NK-92 (cell line): ENCODE measurements around the gene CCDC74B.
"Not testable (repeated sequence)": the region's sequence is repeated elsewhere in the genome, so short reads cannot be mapped to it uniquely, and the experiment has no call there.

Experiments
- DNase-seq: peaks from one replicate; lab custom pipeline; 2025; ENCODE audit not compliant: unreplicated experiment; lab: John Stamatoyannopoulos, UW

Gene CCDC74B

GRCh38 chr2:130166611-130167010, 21.7 kb upstream of the CCDC74B start:
- DNase-seq: not testable (repeated sequence)

DNA sequence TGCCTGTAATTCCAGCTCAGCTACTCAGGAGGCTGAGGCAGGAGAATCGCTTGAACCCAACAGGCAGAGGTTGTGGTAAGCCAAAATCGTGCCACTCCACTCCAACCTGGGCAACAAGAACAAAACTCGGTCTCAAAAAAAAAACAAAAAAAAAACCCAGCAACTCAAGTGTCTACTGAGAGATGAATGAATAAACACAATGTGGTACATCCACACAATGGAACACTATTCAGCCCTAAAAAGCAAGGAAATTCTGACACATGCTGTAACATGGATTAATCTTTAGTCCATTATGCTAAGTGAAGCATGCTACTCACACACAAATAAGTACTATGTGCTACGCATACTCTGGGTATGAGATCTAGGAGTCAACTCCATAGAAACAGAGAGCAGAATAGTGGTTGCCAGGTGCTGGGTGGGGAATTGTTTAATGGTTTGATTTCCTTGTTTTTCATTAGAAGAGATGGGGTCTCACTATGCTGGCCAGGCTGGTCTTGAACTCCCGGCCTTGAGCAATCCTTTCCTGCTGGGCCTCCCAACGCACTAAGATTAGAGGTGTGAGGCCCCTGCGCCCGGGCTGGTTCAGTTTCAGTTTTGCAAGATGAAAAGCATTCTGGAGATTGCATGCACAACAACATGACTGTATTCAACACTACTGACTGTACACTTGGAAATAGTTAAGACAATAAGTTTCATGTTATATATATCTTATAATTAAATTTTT, 20.5 kb upstream of the CCDC74B start:
- no peak for DNase-seq

GRCh38 chr2:130162968-130163367, 18.1 kb upstream of the CCDC74B start:
- DNase-seq: no peak

DNA sequence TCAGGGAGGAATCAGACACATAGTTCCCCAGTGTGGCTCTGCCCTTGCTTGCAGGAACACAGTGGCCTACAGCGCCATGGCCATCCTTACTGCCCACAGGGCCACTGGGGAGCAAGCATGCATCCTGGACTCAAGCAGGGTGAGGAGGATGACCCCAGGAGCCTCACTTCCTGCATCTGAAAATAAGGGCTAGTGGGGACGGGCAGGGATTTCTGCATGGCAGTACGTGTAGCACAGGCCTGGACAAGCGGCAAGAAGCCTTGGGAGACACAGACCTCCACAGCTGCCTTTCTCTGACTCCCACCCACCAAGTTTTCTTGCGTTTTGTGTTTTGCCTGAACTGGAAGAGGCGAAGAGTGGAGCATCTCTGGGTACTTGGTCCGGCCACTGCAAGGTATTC, 17.6 kb upstream of the CCDC74B start:
- DNase-seq: not testable (repeated sequence)

DNA sequence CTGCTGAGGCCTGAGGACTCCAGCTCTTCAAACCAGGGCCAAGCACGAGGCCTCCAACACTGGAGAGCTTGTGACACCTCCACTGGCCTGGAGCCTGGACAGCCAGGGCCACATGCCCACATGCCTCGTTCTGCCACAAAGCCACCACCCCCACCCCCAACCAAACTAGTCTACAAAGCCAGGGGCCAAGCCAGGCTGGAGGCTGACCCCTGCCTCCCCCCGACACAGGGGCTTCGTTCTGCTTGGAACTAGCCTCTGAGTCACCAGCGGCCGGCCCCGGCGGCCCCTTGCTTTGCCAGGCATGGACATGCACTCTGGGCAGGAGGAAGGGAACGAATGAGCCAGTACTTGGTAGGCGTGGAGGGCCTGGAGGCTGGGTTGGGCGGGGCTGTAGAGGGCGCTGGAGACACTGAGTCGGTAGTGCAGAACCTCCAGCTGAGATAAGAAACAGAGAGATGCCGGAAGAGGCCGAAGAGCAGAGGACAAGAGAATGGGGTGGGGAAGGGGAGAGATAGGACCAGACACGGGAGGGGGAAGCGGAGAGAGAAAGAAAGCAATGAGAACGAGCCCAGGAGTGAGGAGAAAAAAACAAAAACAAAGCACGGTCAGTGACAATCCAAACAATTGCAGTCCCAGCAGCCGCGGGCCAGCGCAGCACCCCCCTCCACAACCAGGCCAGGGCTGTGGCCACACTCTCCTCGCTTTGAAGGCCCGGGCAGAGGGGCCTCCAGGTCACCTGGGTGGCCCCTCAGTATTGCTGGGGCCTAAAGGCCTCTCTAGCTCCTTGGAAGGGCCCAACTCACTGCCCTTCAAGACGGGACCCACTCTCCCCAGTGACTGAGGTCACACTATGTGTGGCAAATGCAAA, 16.2 kb upstream of the CCDC74B start:
- not testable (repeated sequence) for DNase-seq

GRCh38 chr2:130160131-130160530, 15.2 kb upstream of the CCDC74B start:
- no peak for DNase-seq

- not testable (repeated sequence) for DNase-seq
These were observed 14.5 kb upstream of the CCDC74B start for GRCh38 chr2:130159376-130159775.

- no peak for DNase-seq
These were observed 13.7 kb upstream of the CCDC74B start for GRCh38 chr2:130158631-130159030.

- DNase-seq: not testable (repeated sequence)
These were observed 13.1 kb upstream of the CCDC74B start for GRCh38 chr2:130157825-130158514.

- DNase-seq: not testable (repeated sequence)
These were observed 12.4 kb upstream of the CCDC74B start for GRCh38 chr2:130157354-130157753.

DNA sequence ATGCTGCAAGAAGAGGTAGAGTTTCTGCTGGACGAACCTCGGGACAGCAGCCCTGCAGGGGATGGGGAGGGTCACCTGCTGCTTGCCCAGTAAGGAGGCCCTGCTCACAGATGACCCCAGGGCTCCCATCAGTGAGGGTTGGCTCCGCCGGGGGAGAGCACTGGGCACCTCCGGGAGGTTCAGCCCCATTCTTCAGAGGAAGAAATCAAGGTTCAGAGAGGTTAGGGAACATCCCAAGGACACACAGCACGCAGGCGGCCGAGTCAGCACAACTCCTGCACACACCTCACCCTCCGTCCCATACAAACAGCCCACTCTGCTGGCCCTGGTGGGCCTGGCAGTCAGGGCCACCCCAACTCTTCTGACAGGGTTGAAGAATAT, 11.7 kb upstream of the CCDC74B start:
- no peak for DNase-seq

- DNase-seq: not testable (repeated sequence)
These were observed 11.2 kb upstream of the CCDC74B start for GRCh38 chr2:130155956-130156623.

DNA sequence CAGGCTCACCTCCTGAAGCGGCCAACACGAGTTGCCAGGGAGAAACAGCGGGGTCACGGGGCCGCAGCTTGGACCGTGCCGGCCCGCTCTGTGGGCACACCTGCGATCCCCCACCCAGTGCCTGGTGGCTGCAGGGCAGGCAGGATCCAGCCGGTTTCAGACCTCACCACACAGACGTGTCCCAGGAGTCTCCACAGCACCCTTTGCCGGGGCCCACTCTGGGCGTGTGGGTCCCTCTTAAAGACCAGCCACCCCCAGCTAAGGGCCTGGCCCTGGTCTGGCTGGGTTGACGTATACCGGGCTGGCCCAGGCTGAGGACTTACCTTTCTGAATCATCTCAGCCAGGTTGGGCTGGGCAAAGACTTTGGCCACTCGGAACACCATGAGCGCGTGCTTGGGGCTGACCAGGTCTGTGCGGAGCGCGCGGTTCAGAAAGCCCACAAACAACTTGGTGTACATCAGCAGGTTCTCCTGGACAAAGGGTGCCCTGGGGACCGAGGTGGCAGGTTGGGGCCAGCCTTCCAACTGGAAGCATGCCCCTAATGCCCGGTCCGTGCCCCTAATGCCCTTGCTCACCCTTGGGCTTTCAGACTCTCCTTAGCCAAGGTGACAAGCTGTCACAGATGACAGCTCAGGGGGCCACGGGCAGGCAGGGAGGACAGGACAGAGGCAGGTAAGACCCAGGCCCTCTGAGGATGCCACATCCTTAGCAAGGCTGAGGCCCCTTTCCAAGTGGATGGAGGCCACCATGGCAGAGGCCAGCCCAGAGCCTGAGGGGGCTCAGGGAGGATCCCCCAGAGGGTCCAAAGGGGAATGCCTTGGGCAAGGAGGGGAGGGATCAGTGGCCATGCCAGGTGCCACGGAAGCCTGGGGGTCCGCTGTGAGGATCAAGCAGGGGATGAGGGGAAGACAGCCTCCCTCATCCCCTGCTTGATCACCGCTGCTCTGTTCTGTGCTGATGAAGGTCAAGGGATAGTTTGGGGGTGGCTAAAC, 10.2 kb upstream of the CCDC74B start:
- DNase-seq: no peak

- not testable (repeated sequence) for DNase-seq
These were observed 9.5 kb upstream of the CCDC74B start for GRCh38 chr2:130154423-130154770.

DNA sequence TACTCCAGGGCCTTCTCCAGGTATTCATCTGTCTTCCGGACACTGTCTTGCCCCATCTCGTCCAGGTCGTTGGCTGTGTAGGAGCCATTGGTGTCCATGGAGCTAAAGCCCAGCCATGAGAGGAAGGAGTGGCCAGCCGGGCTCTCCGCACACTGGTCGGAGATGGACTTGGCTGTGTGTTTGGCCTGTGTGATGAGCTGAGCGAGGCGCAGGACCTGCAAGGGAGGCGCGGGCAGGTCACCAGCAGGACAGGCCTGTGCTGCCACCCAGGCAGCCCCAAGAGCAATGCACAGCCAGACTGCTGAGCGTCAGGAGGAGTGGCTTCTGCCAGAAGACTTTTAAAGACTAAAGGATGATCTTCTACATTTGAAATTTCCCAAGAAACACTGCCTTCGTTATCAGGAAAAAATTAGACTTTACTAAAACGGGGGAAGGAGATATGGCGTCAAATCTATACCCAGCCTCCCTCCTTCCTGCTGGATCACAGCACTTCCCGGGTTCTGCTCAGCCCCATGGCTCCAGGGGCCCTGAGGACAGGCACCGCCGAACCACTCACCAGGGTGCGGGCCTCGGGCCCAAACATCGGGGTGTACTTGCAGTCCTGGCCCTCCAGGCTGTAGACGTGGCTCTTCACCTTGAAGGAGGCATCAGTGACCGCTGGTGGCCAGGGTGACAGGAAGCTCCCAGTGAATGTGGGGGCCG, 9.0 kb upstream of the CCDC74B start:
- DNase-seq: not testable (repeated sequence)

DNA sequence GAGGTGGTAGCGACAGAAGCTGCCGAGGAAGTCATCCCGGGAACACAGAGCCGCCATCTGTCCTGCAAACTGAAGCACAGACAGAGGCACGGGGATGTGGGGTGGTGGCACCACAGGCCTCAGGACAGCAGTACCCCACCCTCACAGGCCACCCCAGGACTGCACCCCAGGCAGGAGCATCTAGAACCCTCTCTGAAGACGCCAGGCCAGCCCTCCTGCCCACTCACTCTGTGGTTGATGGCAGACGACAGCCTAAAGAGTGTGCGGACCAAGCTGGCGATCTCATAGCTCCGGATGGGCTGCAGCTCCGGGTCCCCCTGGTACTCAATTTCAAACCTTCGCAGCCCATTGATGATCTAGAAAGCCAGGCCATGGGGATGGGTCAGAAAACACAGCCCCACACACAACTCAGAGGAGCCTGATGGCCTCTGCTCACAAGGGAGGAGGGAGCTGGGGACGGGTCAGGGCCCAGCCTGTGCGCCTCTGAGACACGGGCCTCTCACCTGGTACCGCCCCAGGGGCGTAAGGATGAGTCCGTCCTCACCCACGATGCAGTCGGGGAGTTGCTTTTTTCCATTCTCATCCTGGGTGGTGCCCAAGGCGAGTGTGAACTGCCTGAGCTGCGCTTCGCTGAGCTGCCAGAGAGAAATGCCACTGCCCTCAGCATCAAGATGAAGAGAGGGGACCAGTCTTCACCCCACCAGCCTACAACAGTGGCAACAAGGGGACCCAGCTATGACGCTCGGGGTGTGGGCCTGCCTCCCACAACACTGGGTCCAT, 8.1 kb upstream of the CCDC74B start:
- no peak for DNase-seq

- not testable (repeated sequence) for DNase-seq
These were observed 7.4 kb upstream of the CCDC74B start for GRCh38 chr2:130152136-130152815.

DNA sequence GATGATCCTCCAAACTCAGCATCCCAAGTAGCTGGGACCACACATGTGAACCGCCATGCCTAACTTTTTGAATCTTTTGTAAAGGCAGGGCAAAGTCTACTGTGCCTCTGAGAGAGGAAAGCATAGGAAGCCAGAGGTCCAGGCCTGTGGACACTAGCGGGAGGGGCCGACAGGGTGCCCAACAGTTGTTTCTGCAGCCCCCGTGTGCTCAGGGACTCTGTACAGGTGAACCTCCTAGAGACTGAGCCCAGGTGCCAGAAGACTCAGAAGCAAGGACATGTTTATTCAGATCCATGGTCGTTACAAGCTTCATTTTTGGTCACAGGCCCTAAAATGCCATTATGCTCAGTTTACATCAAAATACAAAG, 6.2 kb upstream of the CCDC74B start:
- DNase-seq: not testable (repeated sequence)
